ENCODE data around the gene OSBPL8.
"Not testable (repeated sequence)": the region's sequence is repeated elsewhere in the genome, so short reads cannot be mapped to it uniquely, and the experiment has no call there.

Gene OSBPL8

DNA sequence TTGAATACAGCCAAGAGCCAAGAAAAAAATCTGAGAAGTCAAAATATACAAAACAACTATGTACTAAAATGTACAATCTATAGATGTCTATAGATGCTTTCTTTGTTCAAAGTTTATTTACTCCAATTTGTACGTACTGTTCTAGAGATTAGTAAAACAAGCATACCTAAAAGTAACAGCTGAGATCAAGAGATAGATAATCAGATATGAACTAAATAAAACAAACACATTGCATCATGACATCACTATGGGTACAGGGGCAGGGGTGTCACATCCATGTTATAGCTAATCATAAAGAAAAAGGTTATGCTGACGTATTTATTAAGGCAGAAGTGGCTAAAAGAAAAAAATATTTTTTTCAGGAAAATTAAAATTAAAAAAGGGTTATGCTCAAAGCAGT is 139.3 kb downstream of the OSBPL8 start:
- DNase-seq (ENCODE audit: low read depth), result no peak

DNA sequence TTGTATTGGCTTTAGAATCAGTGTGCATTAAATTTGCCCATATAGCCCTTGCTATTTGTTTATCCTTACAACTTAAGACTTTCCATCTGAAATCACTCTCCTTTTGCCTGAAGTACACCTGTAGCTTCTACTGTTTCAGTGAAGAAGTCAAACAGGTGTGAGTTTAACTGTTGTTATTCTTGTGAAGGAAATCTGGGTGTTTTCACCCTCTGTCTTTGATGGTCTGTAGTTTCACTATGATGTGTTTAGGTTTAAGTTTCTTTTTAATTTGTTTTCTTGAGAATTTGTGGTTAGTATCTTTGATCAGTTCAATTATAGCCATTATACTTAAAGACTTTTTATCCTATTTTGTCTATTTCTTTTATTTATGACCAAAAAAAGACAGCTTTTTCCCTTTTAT is 142.5 kb downstream of the OSBPL8 start:
- no peak for DNase-seq (ENCODE audit: low read depth)

DNA sequence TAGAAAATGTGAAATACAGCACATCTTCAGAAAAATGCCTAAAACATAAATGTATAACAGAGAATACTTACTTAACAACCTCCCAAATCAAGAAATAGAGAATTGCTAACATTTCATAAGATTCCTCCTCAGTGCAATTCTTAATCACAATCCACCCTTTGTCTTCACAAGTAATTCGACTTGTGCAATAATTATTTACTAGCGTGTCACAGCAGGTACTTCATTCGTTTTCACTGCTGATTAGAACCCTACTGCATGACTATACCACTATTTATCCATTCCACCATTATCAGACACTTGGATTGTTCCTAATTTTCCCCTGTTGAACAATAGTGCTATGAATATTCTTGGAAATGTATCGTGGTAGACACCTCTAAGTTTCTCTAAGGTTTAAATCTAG is 146.4 kb downstream of the OSBPL8 start:
- DNase-seq (ENCODE audit: low read depth), result no peak

DNA sequence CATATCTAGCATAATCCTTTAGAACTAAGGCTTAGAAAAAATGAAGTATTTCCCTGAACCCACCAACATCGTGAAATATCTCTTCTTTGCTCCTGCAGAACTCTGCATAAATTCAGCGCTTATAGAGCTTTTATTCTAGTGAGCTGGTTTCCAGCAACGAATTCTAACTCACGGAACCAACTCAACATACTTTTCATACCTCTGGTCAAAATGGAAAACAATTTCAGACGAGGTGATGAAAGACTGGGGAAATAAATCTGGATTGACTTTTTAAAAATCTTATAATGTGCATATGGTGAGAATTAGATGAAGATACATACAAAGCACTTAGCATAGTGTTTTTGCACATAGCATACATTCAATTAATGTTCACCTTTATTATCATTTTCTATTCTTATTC is 148.8 kb downstream of the OSBPL8 start:
- DNase-seq (ENCODE audit: low read depth), result no peak

DNA sequence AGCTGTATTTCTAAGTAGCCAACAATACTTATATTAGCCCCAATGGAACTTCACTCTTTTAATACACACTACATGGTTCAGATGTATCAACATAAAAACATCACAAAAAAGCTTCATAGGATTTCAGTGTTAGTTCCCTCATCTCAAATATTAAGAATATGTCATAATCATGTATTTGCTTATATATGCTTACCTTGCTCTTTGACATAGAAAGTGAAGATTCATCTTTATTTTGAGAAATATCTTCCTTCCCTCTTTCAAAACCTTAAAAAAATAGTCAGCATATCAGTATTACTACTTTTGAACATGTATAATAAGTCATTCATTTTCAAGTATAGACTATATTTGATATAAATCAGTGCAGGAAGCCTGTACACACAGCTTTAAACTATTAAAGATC is 149.2 kb downstream of the OSBPL8 start:
- DNase-seq (ENCODE audit: low read depth), result no peak

DNA sequence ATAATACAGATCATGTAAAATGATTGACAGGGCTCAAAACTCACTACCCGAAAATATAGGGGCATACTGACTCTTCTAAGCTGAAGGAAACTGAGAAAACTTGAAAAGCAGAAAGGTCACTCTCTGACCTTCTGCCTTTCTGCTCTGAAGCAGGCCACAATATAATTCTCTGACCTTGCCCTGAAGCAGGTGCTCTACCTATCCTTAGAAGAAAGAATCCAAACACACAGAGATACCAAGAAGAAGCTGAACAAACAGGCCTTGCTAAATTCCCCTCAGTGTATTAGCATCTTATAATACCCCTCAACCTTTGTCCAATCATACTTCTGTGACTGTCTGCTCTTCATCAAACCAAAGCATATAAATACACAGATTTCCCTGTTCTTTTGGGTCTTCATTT is 150.5 kb downstream of the OSBPL8 start:
- no peak for DNase-seq (ENCODE audit: low read depth)

DNA sequence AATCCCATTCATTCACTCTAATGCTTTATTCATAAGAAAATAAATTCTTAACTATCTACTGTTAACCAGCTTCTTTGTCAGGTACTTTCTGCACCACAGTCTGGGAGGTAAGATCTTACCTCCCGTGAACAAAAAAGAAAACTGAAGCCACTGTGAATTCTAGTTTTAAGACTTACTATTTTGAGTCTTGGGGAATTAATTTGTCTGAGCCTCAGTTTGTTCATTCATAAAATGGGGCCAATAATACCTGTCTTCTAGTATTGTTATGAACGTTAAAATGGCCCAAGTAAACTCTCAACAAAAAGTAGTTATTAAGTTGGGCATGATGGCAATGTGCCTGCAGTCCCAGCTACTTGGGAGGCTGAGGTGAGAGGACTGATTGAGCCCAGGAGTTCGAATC is 151.9 kb downstream of the OSBPL8 start:
- DNase-seq (ENCODE audit: low read depth), result no peak

DNA sequence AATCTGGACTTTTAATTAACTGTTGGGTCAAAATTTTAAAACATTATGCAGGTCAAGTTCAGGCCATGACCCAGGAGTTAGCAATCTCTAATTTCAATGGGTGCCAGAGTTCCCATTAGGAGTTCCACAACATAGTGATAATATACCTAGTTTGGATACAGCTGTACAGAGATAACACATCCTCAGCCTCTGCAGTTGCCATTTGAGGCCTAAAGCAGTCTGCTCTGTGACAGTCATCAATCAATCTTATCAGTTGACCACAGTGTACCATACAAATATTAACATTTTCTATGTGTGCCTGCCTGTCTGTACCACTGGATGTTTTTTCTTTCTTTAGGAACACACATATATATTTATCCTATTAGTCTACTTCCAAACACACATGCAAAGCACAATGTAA is 157.3 kb downstream of the OSBPL8 start:
- DNase-seq (ENCODE audit: low read depth), result no peak

DNA sequence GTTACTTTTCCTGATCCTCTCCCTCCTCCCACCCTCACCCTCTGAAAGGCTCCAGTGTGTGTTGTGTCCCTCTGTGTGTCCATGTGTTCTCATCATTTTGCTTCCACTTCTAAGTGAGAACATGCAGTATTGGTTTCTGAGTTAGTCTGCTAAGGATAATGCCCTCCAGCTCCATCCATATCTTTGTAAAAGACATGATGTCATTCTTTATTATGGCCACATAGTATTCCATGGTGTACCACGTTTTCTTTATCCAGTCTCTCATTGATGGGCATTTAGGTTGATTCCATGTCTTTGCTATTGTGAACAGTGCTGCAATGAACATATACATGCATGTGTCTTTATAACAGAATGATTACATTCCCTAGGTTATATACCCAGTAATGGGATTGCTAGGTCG is 159.4 kb downstream of the OSBPL8 start:
- no peak for DNase-seq (ENCODE audit: low read depth)

DNA sequence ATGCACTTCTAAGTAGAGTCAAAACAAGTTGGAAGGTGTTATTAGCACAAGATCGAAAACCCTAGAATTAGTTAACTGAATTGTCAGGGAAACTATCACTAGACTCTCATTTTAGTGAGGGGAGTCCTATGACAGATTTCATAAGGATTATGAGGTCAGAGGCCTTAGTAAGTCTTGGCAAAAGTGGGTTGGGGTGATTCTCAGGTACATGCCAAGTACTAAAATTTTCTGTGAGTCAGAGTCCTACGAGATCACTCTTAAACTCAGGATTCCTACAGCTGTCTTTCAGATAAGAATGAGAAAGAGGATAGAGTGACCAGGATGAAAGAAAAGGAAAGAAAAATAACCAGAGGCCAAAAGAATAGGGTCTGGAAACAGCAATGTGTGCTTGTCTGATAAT is 160.5 kb downstream of the OSBPL8 start:
- no peak for DNase-seq (ENCODE audit: low read depth)

DNA sequence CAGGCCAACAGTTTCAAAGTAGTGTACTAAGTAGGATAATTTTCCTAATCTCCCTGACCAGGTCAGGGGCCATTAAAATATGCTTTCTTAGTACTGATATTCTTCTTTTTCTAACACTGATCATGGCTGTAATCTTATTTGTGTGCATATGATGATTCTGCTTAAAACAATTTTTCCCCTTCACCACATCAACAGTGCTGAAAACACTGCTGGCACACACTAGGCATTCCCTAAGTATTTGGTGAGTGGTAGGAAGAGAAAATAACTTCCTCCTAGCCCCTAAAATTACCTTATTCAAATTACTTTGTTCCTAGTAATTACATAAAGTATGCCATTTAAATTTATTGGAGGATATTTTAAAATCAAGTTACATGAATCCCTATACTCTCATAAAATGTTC is 161.5 kb downstream of the OSBPL8 start:
- DNase-seq (ENCODE audit: low read depth), result no peak

DNA sequence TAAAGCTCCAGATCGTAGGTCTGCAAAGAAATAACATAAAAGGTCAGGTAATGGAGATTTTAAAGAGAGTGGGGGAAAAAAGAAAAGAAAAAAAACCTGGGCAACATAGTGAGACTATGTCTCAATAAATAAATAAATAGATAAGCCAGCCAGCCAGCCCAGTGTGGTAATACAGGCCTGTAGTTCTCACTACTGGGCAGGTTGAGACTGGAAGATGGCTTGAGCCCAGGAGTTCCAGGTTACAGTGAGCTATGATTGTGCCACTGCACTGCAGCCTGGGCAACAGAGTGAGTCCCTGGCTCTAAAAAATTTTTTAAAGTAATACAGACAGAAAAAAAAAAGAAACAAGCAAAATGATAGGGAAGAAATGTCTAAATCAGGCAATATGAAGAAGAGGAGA is 168.1 kb downstream of the OSBPL8 start:
- no peak for DNase-seq (ENCODE audit: low read depth)

DNA sequence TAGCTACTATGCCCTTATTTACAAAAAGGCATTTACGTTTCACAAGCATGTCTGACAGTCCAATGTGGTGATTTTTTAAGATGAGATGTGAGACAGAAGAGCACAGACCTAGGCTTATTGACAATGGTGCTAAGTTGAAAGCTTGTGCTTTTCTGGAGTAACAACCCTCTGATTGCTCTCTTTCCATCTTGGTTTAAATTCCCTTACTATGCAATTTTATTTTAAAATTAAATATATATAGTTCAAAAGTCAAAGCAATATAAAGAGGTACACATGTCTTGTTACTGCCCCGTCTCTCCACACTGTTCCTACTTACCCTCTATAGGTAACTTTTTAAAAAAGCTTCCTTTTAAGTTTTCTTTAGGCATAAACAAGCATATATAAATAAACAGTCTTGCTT is 172.0 kb downstream of the OSBPL8 start:
- no peak for DNase-seq (ENCODE audit: low read depth)

DNA sequence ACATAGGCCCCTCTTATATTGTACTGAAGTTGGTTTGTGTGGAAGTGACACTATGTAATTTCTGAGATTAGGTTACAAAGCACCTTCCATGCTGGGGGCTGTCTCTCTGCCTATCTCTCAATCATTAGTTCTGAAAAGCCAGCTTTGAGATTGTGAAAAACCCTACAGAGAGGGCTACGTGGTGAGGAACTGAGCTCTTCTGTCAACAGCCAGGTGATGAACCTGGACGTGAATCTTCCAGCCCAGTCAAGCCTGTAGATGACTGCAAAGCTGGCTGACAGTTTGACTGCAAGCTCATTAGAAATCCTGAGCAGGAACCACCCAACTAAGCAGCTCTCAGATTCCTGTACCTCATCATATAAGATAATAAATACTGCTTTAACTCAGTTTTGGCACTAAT is 175.0 kb downstream of the OSBPL8 start:
- DNase-seq (ENCODE audit: low read depth), result no peak

DNA sequence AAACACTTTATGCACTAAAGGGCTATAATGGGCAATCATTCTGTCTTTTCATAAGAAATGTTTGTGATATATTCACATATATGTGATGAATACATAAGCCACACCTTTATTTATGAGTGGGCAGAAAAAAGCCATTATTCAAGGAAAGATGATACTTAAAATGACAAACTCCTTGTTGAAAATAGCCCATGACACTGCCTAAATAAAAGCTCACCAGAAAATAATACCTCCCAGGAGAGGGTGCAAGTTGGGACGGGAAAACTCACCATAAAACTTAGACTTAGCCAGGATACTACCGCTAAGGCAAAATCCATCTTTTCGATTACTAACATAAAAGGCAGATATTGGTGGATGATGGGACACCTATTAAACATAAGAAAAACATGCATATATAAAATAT is 175.6 kb downstream of the OSBPL8 start:
- no peak for DNase-seq (ENCODE audit: low read depth)

DNA sequence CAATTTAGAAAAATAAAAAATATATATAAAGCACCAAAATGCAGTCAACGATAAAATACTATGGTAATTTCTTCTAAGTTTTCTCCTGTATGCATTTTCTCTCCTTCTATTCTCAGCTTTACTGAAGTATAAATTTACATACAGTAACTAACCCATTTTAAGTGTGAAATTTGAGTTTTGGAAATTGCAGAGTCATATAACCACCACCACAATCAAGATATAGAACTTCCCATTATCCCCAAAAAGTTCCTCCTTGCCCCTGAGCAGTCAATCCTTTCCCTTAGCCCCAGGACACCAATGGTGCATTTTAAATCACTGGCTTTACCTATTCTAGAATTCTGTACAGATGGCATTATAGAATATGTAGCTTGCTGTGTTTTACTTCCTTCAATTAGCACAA is 180.3 kb downstream of the OSBPL8 start:
- no peak for DNase-seq (ENCODE audit: low read depth)

DNA sequence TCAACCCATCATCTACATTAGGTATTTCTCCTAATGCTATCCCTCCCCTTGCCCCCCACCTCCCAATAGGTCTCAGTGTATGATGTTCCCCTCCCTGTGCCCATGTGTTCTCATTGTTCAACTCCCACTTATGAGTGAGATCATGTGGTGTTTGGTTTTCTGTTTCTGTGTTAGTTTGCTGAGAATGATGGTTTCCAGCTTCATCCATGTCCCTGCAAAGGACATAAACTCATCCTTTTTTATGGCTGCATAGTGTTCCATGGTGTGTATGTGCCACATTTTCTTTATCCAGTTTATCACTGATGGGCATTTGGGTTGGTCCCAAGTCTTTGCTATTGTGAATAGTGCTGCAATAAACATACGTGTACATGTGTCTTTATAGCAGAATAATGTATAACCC is 182.7 kb downstream of the OSBPL8 start:
- DNase-seq (ENCODE audit: low read depth), result not testable (repeated sequence)

DNA sequence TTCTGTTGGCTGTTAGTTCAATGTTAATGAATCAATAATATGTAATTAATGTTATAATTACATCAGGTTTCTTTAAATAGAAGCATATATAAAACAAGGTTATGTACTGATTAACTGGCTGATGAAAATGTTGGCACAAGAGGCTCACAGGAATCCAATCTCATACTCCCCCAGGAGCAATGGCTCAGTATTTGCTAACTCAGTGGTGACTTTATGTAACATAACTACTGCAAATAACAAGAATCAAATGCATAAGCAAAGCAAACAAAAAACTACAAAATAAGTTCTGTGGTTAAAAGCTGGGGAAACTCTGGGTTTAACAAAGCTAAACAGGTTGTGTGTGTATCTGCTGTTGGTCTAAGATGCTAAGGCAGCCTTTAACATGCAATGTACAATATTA is 183.6 kb downstream of the OSBPL8 start:
- no peak for DNase-seq (ENCODE audit: low read depth)

DNA sequence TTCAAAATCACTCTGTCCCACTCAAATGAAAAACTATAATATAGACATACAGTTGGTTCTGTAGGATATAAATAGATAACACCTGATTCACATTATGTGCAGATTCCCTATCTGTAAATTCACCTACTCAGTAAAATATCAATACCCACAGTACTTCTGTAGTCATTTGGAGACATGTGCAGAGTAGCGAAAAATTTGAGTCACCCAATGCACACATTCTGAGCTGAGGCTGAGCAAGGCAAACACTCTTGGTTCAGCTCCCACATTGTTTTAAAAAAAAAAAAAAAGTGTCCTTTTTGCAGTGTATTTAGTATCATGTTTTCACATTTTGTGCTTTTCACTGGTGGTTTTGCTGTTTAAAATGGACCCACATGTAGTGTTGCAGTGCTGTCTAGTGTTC is 184.1 kb downstream of the OSBPL8 start:
- DNase-seq (ENCODE audit: low read depth), result no peak

DNA sequence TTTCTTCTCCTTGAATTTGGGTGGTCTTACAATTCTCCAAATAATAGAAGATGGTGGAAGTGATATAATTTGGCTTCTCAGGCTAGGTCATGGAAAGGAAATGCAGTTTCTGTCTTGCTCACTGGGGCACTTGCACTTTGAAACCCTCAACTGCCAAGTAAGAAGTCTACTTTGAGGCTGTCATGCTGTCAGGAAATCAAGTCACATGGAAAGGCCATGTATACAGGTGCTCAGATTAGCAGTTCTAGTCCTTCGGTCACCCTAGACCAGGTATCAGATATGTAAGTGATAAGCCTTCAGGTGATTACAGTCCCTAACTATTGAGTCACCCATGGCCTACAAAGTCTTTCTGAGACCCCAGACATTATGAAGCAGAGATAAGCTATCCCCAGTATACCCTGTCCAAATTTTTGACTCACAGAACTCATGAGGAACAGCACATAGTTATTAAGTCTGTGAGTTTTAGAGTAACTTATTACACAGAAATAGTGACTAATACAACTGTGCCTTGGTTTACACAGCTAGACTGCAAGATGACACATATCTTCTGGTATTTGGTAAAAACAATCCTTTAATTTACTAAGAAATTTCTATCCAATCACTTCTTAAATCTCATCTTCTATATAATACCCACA is 185.1 kb downstream of the OSBPL8 start:
- peak; percentile 6 for DNase-seq (ENCODE audit: low read depth)

DNA sequence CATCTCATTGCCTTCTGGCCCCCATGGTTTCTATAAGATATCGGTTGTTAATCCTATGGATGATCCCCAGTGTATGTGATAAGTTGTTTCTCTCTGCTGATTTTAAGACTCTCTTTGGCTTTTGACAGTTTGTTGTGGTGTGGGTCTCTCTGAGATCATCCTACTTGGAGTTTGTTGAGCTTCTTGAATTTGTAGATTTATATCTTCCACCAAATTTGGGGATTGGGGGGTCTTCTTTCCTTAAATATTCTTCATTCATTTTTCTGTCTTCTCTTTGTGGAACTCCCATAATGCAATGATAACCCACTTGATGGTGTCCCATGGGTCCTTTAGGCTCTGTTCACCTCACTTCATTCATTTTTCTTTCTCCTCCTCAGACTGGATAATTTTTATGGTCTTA is 191.3 kb downstream of the OSBPL8 start:
- no peak for DNase-seq (ENCODE audit: low read depth)

DNA sequence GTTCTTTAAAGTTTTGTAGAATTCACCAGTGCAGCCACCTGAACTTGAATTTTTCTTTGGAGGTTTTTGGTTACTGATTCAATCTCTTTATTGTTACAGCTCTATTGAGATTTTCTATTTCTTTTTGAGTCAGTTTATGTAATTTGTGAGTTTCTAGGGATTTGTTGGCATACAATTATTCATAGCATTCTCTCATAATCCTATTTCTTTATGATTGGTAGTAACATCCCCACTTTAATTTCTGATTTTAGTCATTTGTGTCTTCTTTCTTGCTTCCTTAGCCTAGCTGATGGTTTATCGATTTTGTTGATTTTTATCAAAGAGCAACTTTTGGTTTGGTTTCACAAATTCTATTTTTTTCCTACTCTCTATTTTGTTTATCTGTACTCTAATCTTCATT is 193.4 kb downstream of the OSBPL8 start:
- no peak for DNase-seq (ENCODE audit: low read depth)

DNA sequence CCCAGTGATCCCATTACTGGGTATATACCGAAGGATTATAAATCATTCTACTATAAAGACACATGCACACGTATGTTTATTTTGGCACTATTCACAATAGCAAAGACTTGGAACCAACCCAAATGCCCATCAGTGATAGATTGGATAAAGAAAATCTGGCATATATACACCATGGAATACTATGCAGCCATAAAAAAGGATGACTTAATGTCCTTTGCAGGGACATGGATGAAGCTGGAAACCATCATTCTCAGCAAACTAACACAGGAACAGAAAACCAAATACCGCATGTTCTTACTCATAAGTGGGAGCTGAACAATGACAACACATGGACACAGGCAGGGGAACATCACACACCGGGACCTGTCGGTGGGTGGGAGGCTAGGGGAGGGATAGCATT is 195.4 kb downstream of the OSBPL8 start:
- not testable (repeated sequence) for DNase-seq (ENCODE audit: low read depth)

DNA sequence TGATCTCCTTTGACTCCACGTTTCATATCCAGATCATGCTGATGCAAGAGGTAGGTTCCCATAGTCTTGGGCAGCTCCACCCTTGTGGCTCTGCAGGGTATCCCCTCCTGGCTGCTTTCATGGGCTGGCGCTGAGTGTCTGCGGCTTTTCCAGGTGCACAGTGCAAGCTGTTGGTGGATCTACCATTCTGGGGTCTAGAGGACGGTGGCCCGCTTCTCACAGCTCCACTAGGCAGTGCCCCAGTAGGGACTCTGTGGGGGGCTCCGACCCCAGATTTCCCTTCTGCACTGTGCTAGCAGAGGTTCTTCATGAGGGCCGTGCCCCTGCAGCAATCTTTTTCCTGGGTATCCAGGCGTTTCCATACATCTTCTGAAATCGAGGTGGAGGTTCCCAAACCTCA is 199.3 kb downstream of the OSBPL8 start:
- no peak for DNase-seq (ENCODE audit: low read depth)

DNA sequence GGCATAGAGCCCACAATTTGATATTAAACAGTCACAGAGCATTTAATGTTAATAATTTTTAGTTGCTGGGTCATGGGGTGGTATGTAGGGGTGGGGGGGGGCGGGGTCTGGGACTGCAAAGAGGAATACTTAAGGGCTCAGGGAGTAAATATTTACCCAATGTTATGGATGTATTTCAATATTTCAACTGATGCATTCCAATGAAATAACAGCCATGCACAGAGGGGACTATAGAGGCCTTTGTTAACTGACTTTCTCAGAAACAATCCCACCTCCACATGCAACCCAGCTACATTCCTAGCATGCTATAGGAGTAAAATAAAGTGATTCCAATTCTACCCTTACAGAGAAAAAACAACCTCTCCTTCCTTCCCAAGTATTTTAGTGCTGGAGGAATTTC is 203.5 kb downstream of the OSBPL8 start:
- no peak for DNase-seq (ENCODE audit: low read depth)
